K562 (cell line): ENCODE measurements around the gene LARP4B. TPM values are rescaled to one million over a fixed set of nuclear protein-coding genes. Genes with fewer than 3 reads are reported as not detected.
"Not testable (repeated sequence)": the region's sequence is repeated elsewhere in the genome, so short reads cannot be mapped to it uniquely, and the experiment has no call there.

ENCODE experiments used
- ATAC-seq: fragments of 200-7000 bp; cut with Tn5 transposase; 3 replicates; pipeline ENCODE4 v1.9.1; 2020; ENCODE audit warnings: moderate library complexity
- BruUV-seq: library from RNA; stranded (reverse); fragments of 400-500 nt; replicated peaks from 2 replicates; lab custom pipeline; 2021; lab: Mats Ljungman, UMichigan
- CTCF ChIA-PET: fragments of 300-600 bp; formaldehyde crosslinking; extraction: SDS; loops from one replicate; lab custom pipeline; 2021; ENCODE audit warnings: low intra/inter-chr PET ratio; lab: Yijun Ruan, JAX
- POLR2A ChIA-PET: fragments of 300-600, 350-650 bp; sonication (Branson Sonifier 250); formaldehyde crosslinking; extraction: SDS; loops from one replicate; lab custom pipeline; 2021; ENCODE audit warnings: antibody characterized with exemption, inconsistent platforms; lab: Yijun Ruan, JAX
- DNase-seq, 4 experiments: peaks; one replicate each; pipeline versions ENCODE4 v3.0.0 to v3.0.0-alpha.2; 2011 to 2018; ENCODE audit warnings: low spot score in 3 of 4, mixed read lengths in 3 of 4; ENCODE audit errors: extremely low read depth in 1 of 4
- FAIRE-seq: peaks from 2 replicates; lab custom pipeline; 2011; peaks lifted over from hg19 to GRCh38; lab: Jason Lieb, UNC
- H2AFZ ChIP-seq: 2 replicates; pipeline ENCODE4 v1.6.0; 2011; ENCODE audit warnings: low read depth, low read length, control low read depth, inconsistent platforms
- H3K27ac ChIP-seq: fragments of 200-600 bp; 3 replicates; pipeline ENCODE4 v1.8.0; 2011; ENCODE audit warnings: low read depth, mild to moderate bottlenecking, control low read depth, inconsistent platforms, low read length, moderate library complexity, mixed read lengths; ENCODE audit errors: extremely low read depth
- H3K27me3 ChIP-seq, 2 experiments: fragments of 300-600 bp in 1 of 2; 2 replicates in 1 of 2; 3 replicates in 1 of 2; pipeline versions ENCODE4 v1.6.0 to v1.8.0; 2011; ENCODE audit warnings: inconsistent platforms in 2 of 2, low read length in 2 of 2, mild to moderate bottlenecking in 1 of 2, mixed read lengths in 1 of 2, moderate library complexity in 1 of 2; ENCODE audit not compliant: control insufficient read depth in 2 of 2, insufficient read depth in 2 of 2
- H3K36me3 ChIP-seq: fragments of 300-600 bp; 3 replicates; pipeline ENCODE4 v1.8.0; 2011; ENCODE audit warnings: mild to moderate bottlenecking, low read length, inconsistent platforms; ENCODE audit not compliant: control insufficient read depth, insufficient read depth
- H3K4me1 ChIP-seq, 2 experiments: fragments of 200-600 bp in 1 of 2; replicated peaks in 1 of 2; 2 replicates in 1 of 2; 3 replicates in 1 of 2; pipeline versions ENCODE4 v1.5.1 to v1.8.0; 2011; ENCODE audit warnings: inconsistent platforms in 2 of 2, low read length in 2 of 2, mild to moderate bottlenecking in 1 of 2, mixed read lengths in 1 of 2, moderate library complexity in 1 of 2; ENCODE audit not compliant: control insufficient read depth in 2 of 2, insufficient read depth in 2 of 2
- H3K4me2 ChIP-seq: 2 replicates; pipeline ENCODE4 v1.6.1; 2011; ENCODE audit warnings: low read length, control low read depth, inconsistent platforms, mixed read lengths; ENCODE audit not compliant: insufficient read depth
- H3K4me3 ChIP-seq: fragments of 200-600 bp; sonication (generic), shearing (Covaris generic); 2 replicates; pipeline ENCODE4 v1.5.1; 2016; ENCODE audit warnings: control low read depth, inconsistent platforms
- H3K79me2 ChIP-seq: fragments of 200-600 bp; 3 replicates; pipeline ENCODE4 v1.8.0; 2011; ENCODE audit warnings: low read length, inconsistent platforms; ENCODE audit not compliant: control insufficient read depth, insufficient read depth
- H3K9ac ChIP-seq, 2 experiments: 2 replicates each; pipeline versions ENCODE4 v1.6.0 to v1.6.1; 2011; ENCODE audit warnings: low read depth in 2 of 2, low read length in 2 of 2, control low read depth in 1 of 2, inconsistent platforms in 1 of 2, mild to moderate bottlenecking in 1 of 2, mixed read lengths in 1 of 2; ENCODE audit not compliant: insufficient read depth in 1 of 2
- H3K9me1 ChIP-seq: one replicate; pipeline ENCODE4 v1.6.0; 2011; ENCODE audit warnings: inconsistent platforms, mild to moderate bottlenecking, low read length, moderate library complexity; ENCODE audit not compliant: control insufficient read depth, insufficient read depth
- H3K9me3 ChIP-seq: replicated peaks from 2 replicates; pipeline ENCODE4 v1.5.1; 2011; ENCODE audit warnings: low read depth, low read length, inconsistent platforms; ENCODE audit not compliant: control insufficient read depth, insufficient read depth
- H4K20me1 ChIP-seq: replicated peaks from 2 replicates; pipeline ENCODE4 v1.6.1; 2011; ENCODE audit warnings: low read length, inconsistent platforms, mixed read lengths; ENCODE audit not compliant: control insufficient read depth, insufficient read depth
- CEBPB ChIP-seq: fragments of 450-650 bp; IDR thresholded peaks from 2 replicates; pipeline ENCODE4 v1.6.1; 2016; ENCODE audit warnings: missing genetic modification characterization, missing compliant biosample characterization
- SMARCB1 ChIP-seq: IDR thresholded peaks from 2 replicates; pipeline ENCODE4 v1.6.1; 2011; ENCODE audit warnings: improper control_type of control experiment, low read depth; ENCODE audit not compliant: insufficient read length
- WGBS: fragments of 100-300 bp; shearing (Covaris generic); methylation state at CpG from one replicate; pipeline ENCODE4 v1.1.6; 2016; ENCODE audit warnings: low coverage, mixed read lengths; ENCODE audit not compliant: insufficient coverage; ENCODE audit errors: missing lambda C conversion rate; 5-methylcytosine and 5-hydroxymethylcytosine counted together
- in situ Hi-C: fragments of 300-500 bp; cut with MboI; formaldehyde crosslinking; loops from 4 replicates; pipeline ENCODE4 v1.15.0; 2018; ENCODE audit warnings: inconsistent platforms, mixed read lengths
- intact Hi-C: fragments of 100-400 bp; cut with micrococcal nuclease; formaldehyde crosslinking; loops from 2 replicates; pipeline ENCODE4 v1.14.2; 2022
- polyA plus RNA-seq, 8 experiments: library from polyadenylated mRNA; depleted of rRNA in 4 of 8; stranded (reverse) in 5 of 8; unstranded in 3 of 8; fragments of >200 nt; fragmentation: Nextera tagmentation in 2 of 8; fragmentation: Illumina TruSeq in 1 of 8; extraction: Ambion mirVana in 2 of 8; extraction: Trizol in 1 of 8; gene quantifications; 2 replicates each; pipeline versions ENCODE4 v1.2.1 to v1.2.3, GENCODE V29; 2011 to 2014; ENCODE audit warnings: inconsistent platforms in 1 of 8, missing spikeins in 1 of 8
- total RNA-seq, 7 experiments: library from RNA; depleted of rRNA in 6 of 7; stranded (reverse); fragments of >200 nt in 6 of 7; fragmentation: Illumina TruSeq in 2 of 7; extraction: Trizol in 2 of 7; gene quantifications; 2 replicates each; pipeline versions ENCODE4 v1.2.1 to v1.2.3, GENCODE V29; 2011 to 2021; ENCODE audit warnings: low replicate concordance in 1 of 7

Gene LARP4B
- total and polyA plus RNA-seq, 9 of the 15 experiments (the other 6 are each of a cell fraction or from before 2014, with no cell fraction given) = 11.8 to 130 (median 42.6) TPM

DNA sequence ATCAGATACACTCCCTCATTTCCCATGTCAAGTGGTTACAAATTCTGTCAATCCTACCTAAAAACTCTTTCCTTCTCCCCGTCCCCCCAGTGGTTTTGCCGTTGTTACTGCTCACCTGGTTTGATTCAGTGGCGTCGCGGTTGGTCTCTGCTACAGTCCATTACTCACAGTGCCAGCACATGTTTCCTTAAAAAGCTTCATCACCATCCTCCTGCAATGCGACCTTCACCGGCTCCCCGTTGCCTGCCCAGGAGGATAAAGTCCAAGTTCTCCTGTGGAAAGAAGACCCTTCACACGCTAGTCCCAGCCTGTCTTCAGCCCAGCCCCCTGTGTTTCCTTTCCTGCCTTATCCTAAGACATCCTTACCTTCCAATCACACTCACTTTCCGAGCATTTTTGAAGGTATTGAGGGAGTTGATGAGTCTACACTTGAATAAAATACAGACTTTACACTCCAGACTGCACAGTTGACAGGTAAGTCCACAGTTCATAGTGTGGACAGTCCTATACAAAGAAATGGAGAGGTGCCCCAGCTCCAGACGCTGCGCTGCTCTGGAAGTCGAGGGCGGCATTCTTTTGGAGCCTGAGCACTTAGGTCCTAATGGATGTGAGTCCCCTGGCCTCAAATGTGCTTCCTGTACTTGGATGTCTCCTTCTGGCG, 3.4 kb upstream of the LARP4B start:
- H3K27me3 ChIP-seq = no peaks in the 10 kb centered on the region
- no peak overlapping the region for H3K4me3 ChIP-seq
- CTCF ChIA-PET = no interaction called here
- no TSS peak for BruUV-seq
- H3K27ac ChIP-seq = no peak overlapping the region
- in situ Hi-C loops (loop anchor here (5.0 kb wide), 1 partner anchor 52 kb away; the partner anchor contains the start of gene GTPBP4), intact Hi-C loops (loop anchor here (5.0 to 10.0 kb wide), 2 partner anchors 52 to 120 kb away; partner anchors contain the start of genes GTPBP4 and WDR37)
- no peak overlapping the region for H3K9ac ChIP-seq
- H3K9me1 ChIP-seq = no peaks in the 10 kb centered on the region
- peaks cover 17% of the 10 kb centered on the region for H3K79me2 ChIP-seq
- H2AFZ ChIP-seq = no peak overlapping the region
- H3K4me2 ChIP-seq = no peak overlapping the region
- TF ChIP-seq SMARCB1 (no peak), CEBPB (tag) (0 out of 2 replicates have a peak, but pooled peaks have one; percentile 1)
- TF ChIP-seq, all 486 proteins: peak for 1
- H4K20me1 ChIP-seq = peaks cover 8% of the 10 kb centered on the region
- WGBS = 63% methylated on average over 14 of the region's 15 CpGs
- FAIRE-seq (no peak), ATAC-seq (no peak), DNase-seq (no peak)
- H3K4me1 ChIP-seq = peaks cover 5 to 13% of the 10 kb centered on the region in 2 experiments; a peak in 4 of 5 replicates
- 0 out of 3 replicates have a peak, but pooled peaks cover 5% of the 10 kb centered on the region for H3K36me3 ChIP-seq
- POLR2A ChIA-PET = interaction anchor here (0.5 to 1.6 kb wide), 3 partner anchors 10 to 91 kb away, joined by 4 to 5 read pairs (median 5); partner anchors contain the start of gene IDI2
- no peaks in the 10 kb centered on the region for H3K9me3 ChIP-seq

DNA sequence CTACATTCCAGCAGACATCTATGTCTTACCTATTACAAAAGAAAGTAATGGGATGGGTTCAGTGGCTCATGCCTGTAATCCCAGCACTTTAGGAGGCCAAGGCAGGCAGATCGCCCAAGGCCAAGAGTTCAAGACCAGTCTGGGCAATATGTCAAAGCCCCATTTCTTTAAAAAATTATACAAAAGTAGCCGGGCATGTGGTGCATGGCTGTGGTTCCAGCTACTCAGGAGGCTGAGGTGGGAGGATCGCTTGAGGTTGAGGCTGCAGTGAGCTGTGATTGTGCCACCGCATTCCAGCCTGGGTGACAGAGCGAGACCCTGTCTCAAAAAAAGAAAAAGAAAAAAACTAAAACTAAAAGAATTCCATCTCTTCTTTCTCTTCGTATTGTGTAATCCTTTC, 2.7 kb upstream of the LARP4B start:
- H3K4me1 ChIP-seq = peaks cover 11 to 13% of the 10 kb centered on the region in 2 experiments
- DNase-seq, BruUV-seq, ATAC-seq, H3K9me1 ChIP-seq, H2AFZ ChIP-seq, H3K4me2 ChIP-seq, H3K36me3 ChIP-seq, H3K9me3 ChIP-seq, H3K4me3 ChIP-seq, H3K9ac ChIP-seq, FAIRE-seq, H3K27ac ChIP-seq, H3K27me3 ChIP-seq, CTCF ChIA-PET: not testable (repeated sequence)
- WGBS = 77% methylated on average over 6 of the region's 6 CpGs
- intact Hi-C loops (loop anchor here (5.0 to 10.0 kb wide), 2 partner anchors 53 to 121 kb away; partner anchors contain the start of genes GTPBP4 and WDR37), in situ Hi-C loops (loop anchor here (5.0 kb wide), 1 partner anchor 53 kb away; the partner anchor contains the start of gene GTPBP4)
- peaks cover 15% of the 10 kb centered on the region for H4K20me1 ChIP-seq
- POLR2A ChIA-PET = interaction anchor here (0.5 to 1.6 kb wide), 5 partner anchors 9 to 115 kb away, joined by 3 to 5 read pairs (median 4); partner anchors contain the start of genes IDI1 and IDI2
- H3K79me2 ChIP-seq = peaks cover 24% of the 10 kb centered on the region
